H1 (cell line): ENCODE data around the gene UGT1A6.

ENCODE experiments used
- BACH1 ChIP-seq: IDR thresholded peaks from 2 replicates; pipeline ENCODE4 v1.6.1; 2012; ENCODE audit warnings: low read length, improper control_type of control experiment
- CHD1 ChIP-seq: IDR thresholded peaks from 2 replicates; pipeline ENCODE4 v1.6.1; 2012; ENCODE audit warnings: low read depth, low read length, improper control_type of control experiment
- CHD2 ChIP-seq: IDR thresholded peaks from 2 replicates; pipeline ENCODE4 v1.6.1; 2012; ENCODE audit warnings: low read length, improper control_type of control experiment
- EZH2 ChIP-seq: fragments of 200-600 bp; sonication (generic); IDR thresholded peaks from 2 replicates; pipeline ENCODE4 v1.7.1; 2012; ENCODE audit warnings: low read depth, mild to moderate bottlenecking, moderate library complexity, low read length, inconsistent platforms; ENCODE audit not compliant: severe bottlenecking
- HDAC6 ChIP-seq: IDR thresholded peaks from one replicate; pipeline ENCODE4 v1.7.1; 2012; ENCODE audit warnings: low read depth, mild to moderate bottlenecking, inconsistent platforms, low read length, moderate library complexity
- JUND ChIP-seq: IDR thresholded peaks from 2 replicates; pipeline ENCODE4 v1.6.1; 2011; ENCODE audit warnings: mild to moderate bottlenecking, improper control_type of control experiment, low read length
- KDM5A ChIP-seq: fragments of 200-600 bp; IDR thresholded peaks from 2 replicates; pipeline ENCODE4 v1.7.1; 2012; ENCODE audit warnings: mild to moderate bottlenecking, low read length, inconsistent platforms, mixed read lengths
- RNF2 ChIP-seq: fragments of 200-900, 300-1000 bp; sonication (generic); IDR thresholded peaks from 2 replicates; pipeline ENCODE4 v1.7.1; 2016; ENCODE audit warnings: borderline replicate concordance, low read depth, mild to moderate bottlenecking, antibody characterized with exemption, low read length; ENCODE audit not compliant: poor library complexity, severe bottlenecking; ENCODE audit errors: missing control alignments
- SRF ChIP-seq: IDR thresholded peaks from 2 replicates; pipeline ENCODE4 v1.6.1; 2011; ENCODE audit warnings: mild to moderate bottlenecking, low read depth, low read length, moderate library complexity
- TAF1 ChIP-seq: IDR thresholded peaks from 2 replicates; pipeline ENCODE4 v1.6.1; 2011; ENCODE audit warnings: mild to moderate bottlenecking, low read depth, low read length
- TF ChIP-seq, protein P1 (sequence below), 3 experiments: IDR thresholded peaks; 1 replicate in 2 of 3; 2 replicates in 1 of 3; pipeline versions ENCODE4 v1.5.1 to v1.6.1; 2011; ENCODE audit warnings: low read length in 3 of 3, mild to moderate bottlenecking in 3 of 3, inconsistent platforms in 2 of 3, low read depth in 1 of 3, moderate library complexity in 1 of 3; ENCODE audit not compliant: insufficient read depth in 1 of 3; ENCODE audit errors: control extremely low read depth in 1 of 3
- TF ChIP-seq, protein P2 (sequence below): IDR thresholded peaks from 2 replicates; pipeline ENCODE4 v1.6.1; 2011; ENCODE audit warnings: low read length, improper control_type of control experiment
- TF ChIP-seq, protein P3 (sequence below): IDR thresholded peaks from 2 replicates; pipeline ENCODE4 v1.6.1; 2012; ENCODE audit warnings: inconsistent platforms

DNA sequence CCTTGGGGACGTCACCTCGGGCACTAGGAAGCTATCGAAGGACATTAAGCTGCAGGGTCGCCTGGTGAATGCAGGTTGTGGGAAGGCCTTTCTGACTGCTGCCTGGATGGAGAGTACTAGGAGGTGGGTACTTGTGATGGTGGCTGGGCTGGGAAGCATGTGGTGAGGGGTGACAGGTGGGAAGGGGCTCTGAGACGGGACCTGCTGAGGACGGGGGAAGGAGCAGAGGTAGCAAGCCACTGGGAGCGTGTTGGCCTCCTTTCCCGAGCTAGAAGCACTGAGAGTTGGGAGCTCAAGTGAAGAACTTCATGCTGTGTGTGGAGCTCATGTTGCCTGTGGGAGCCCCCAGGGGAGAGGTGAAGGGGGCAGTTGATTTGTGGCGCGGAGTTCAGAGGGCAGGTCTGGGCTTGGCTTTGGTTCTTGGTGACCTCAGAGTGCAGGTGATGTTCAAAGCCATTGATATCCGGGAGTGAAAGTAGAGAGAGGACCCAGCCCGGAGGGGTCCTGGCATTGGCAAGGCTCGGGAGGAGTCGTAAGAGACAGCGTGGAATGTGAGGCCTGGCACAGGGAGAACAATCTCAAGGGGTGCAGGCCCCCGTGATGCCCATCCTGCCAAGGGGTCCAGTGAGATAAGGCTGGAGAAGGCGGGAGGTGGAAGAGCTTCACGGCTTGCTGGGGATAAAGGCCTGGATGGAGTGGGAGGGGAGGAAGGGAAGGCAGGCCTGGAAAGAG is 98.6 kb downstream of the UGT1A6 start:
- TF ChIP-seq, protein P1, sequence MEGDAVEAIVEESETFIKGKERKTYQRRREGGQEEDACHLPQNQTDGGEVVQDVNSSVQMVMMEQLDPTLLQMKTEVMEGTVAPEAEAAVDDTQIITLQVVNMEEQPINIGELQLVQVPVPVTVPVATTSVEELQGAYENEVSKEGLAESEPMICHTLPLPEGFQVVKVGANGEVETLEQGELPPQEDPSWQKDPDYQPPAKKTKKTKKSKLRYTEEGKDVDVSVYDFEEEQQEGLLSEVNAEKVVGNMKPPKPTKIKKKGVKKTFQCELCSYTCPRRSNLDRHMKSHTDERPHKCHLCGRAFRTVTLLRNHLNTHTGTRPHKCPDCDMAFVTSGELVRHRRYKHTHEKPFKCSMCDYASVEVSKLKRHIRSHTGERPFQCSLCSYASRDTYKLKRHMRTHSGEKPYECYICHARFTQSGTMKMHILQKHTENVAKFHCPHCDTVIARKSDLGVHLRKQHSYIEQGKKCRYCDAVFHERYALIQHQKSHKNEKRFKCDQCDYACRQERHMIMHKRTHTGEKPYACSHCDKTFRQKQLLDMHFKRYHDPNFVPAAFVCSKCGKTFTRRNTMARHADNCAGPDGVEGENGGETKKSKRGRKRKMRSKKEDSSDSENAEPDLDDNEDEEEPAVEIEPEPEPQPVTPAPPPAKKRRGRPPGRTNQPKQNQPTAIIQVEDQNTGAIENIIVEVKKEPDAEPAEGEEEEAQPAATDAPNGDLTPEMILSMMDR (IDR thresholded peaks at IDR 0.05; ENCODE audit: control extremely low read depth in 1 of 3, insufficient read depth in 1 of 3, low read depth in 1 of 3, low read length in 3 of 3), result no peak
- no peak for TF ChIP-seq JUND
- no peak for TF ChIP-seq RNF2
- no peak for TF ChIP-seq KDM5A
- no peak for TF ChIP-seq CHD1
- TF ChIP-seq SRF, result no peak
- no peak for TF ChIP-seq HDAC6
- no peak for TF ChIP-seq BACH1
- TF ChIP-seq CHD2, result no peak
- TF ChIP-seq EZH2, result no peak
- no peak for TF ChIP-seq TAF1
- TF ChIP-seq, protein P2, sequence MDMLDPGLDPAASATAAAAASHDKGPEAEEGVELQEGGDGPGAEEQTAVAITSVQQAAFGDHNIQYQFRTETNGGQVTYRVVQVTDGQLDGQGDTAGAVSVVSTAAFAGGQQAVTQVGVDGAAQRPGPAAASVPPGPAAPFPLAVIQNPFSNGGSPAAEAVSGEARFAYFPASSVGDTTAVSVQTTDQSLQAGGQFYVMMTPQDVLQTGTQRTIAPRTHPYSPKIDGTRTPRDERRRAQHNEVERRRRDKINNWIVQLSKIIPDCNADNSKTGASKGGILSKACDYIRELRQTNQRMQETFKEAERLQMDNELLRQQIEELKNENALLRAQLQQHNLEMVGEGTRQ, result no peak
- TF ChIP-seq, protein P3, sequence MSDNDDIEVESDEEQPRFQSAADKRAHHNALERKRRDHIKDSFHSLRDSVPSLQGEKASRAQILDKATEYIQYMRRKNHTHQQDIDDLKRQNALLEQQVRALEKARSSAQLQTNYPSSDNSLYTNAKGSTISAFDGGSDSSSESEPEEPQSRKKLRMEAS, result no peak
